ENCODE measurements around the gene MDK.

The MDK gene, protein sequence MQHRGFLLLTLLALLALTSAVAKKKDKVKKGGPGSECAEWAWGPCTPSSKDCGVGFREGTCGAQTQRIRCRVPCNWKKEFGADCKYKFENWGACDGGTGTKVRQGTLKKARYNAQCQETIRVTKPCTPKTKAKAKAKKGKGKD

DNA sequence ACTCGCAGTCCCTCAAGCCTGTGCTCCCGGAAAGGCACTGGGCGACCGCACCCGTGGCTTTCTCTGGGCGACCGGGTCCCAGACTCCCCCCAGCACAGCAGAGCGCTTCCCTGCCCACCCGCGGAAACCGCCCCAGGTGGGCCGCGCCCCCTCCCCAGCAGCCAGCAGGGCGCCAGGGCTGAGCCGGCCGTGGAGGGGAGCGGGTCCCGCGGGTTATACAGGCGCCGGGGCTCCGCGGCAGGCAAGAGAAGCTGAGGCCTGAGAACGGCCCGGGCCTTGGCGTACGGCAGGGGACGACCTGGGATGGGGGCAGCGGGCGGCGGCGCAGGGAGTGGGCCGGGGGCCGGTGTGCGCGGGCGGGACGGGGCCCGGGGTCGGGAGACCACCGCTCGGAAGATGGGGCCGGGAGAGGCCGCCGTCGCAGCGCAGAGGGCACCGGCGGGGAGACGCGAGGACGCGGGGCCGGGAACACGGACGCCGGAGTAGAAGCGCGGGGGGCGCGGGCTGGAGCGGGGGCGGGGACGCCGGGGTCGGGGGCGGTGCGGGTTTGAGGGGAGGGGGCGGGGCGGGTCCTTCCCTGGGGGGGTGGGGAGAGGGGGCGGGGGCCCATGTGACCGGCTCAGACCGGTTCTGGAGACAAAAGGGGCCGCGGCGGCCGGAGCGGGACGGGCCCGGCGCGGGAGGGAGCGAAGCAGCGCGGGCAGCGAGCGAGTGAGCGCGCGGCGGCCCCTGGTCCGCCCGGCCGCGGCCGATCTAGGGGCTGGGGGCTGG is at the start of gene MDK:
Gene MDK (plus strand): TSS at position 622 of the 771 bp plus-strand sequence. CDS start 389 bp downstream, outside the sequence.
- DNase-seq = no peak

DNA sequence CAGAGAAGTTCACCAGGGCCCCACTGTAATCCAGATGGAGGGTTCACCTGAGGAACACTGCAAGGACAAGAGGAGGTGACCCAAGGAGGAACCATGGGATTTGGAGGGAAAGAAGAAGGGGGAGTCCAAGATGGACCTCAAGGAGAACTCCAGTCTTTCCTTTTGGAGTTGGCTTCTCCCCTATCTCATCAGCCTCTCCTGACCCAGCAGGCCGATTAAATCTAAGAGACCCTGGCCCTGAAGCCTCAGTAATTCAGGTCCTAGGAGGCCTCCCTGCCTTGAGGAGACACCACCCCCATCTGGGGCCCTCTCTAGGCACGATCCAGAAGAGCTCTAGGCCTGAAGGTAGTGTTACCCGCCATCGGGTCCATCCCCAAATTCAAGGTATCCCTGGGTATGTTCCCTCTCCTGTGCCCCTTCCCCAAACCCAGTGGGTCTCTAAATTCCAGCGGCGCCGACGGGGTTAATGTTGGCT is 49.3 kb upstream of the MDK start:
- no peak for DNase-seq

DNA sequence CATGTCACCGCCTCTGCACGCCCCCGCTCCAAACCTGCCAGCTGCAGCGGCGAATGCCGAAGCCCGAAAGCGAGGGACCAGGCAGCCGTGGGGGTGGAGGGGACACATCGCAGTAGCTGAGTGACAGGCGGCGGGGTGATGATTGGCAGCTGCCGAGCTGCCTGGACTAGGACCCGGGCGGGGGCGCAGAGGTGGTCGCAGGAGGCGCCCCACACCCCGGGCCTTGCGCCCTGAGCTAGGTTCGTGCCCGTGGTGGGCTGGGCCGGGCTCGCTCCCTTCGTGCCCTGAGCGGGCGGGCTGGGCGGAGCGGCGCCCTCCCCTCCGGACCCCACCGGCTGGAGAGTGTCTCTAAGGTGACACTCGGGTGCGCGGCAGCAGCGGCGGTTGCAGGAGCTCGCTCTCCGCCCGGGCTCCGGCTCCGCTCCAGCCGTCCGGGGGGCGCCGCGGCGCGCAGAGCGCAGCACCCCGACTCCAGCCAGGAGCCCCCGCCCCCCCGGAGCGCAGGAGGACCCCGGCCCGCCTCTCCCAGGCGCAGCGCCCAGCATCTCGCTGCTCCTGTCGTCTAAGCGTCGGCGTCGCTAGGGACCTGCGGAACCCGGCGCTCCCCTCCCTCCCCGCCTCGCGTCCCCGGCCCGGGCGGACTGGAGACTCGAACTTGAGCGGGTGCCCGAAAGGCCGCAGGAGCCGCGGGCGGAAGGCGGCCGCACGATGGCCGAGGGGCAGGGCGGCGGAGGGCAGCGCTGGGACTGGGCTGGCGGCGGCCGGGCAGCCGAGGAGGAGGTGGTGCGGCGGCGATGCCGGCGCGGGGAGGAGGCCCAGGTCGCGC is 48.7 kb upstream of the MDK start:
- no peak for DNase-seq

DNA sequence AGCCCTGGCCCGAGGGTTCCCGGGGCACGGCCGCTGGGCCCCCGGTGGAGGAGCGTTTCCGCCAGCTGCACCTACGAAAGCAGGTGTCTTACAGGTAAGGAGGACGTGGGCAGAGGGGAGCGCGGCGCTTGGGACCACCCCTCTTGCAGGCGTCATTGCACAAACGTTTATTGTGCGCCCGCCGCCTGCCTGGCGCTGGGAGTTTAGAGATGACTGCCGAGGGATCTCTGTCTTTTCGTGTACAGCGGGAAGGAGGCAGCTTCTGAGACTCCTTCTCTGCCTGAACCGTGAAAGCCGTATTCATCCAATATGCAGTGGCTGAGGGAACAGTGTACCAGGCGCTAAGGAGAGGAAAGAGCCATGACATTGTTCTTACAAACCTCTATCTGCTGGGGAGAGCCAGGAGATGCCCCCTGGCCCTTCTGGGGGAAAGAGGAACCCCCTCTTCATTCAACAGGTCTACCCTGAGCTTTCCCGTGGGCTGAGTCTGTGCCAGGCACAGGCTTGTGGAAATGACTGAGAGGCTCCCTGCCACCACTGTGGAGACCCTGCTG is 48.0 kb upstream of the MDK start:
- peak; percentile 21 for DNase-seq

DNA sequence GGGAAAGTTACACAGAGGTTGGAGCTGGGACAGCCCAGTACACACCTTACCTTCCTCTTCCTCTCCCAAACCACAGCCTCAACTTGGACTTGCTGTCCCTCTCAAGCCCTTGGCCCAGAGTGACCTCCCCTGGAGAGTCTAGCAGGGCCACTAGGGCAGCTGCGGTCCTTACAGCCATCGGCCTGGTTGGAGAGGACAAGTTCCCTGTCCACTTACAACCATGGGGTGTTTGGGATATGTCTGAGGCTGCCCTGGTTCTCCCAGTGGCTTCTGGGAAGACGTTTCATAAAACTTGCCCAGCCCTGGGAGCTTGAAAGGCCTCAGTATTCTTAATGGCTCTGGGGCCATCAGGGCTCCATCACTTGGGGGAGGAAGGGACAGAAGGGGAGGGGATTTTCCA is 47.3 kb upstream of the MDK start:
- DNase-seq = no peak

DNA sequence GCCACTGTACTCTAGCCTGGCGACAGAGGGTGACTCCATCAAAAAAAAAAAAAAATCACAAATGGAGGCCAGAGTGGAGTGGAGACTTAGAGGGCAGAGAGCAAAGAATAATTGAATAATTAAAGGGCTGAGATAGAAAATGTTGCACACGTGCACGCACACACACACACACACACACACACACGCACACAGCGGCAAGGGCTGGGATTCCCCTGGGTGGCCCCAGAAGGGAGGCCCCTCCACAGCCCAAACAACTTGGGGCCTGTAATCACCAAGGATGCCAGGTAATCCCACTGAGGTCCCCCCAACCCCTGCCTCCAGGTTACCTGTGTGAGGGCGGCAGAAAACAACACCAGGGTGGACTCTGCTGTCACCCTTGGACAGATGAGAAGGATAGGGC is 46.2 kb upstream of the MDK start:
- DNase-seq = no peak

DNA sequence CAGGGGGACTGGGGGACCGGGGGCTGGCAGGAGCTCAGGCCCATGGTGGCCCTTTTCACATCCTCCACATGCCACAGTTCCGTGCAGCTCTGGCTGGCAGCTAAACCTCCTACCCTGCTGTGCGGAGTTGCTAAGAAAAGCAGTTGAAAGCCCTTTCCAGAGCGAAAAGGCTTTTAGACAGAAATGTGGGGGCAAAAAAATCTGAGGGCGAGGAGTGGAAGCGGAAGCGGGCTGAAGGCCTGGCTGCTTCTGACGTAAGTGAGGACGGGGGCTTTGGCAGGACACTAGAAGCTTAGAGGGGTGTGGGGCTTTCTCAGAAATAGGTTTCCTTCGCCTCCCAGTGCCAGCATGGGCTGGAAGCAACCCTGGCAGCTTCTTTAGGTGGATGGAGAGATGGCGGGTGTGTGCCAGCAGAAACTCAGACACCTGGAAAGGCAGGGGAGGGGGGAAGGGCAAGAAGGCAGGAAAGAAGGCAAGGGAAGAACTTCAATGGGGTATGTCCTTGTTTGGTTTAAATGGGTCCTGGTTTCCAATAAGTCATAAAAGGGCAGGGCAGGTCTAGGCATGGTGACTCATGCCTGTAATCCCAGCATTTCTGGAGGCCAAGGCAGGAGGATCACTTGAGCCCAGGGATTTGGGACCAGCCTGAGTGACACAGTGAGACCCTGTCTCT is 45.4 kb upstream of the MDK start:
- DNase-seq = peak; percentile 79

DNA sequence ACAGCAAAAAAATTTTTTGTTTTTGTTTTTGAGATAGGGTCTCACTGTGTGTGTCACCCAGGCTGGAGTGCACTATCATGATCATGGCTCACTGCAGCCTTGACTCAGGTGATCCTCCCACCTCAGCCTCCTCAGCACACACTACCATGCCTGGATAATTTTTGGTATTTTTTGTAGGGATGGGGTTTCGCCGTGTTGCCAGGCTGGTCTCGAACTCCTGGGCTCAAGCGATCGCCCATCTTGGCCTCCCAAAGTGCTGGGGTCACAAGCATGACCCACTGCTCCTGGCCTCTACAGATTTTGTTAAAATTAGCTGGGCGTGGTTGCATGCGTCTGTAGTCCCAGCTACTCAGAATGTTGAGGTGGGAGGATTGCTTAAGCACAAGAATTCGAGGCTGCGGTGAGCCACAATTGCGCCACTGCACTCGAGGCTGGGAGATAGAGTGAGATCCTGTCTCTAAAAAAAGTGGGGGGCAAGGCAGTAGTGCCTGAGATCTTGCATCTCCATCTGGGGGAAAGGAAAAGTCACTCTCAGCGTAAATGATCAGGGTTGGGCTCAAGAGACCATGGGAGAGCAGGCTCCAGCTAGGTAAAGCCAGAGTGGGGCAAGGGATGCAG is 44.8 kb upstream of the MDK start:
- DNase-seq = peak; percentile 98

DNA sequence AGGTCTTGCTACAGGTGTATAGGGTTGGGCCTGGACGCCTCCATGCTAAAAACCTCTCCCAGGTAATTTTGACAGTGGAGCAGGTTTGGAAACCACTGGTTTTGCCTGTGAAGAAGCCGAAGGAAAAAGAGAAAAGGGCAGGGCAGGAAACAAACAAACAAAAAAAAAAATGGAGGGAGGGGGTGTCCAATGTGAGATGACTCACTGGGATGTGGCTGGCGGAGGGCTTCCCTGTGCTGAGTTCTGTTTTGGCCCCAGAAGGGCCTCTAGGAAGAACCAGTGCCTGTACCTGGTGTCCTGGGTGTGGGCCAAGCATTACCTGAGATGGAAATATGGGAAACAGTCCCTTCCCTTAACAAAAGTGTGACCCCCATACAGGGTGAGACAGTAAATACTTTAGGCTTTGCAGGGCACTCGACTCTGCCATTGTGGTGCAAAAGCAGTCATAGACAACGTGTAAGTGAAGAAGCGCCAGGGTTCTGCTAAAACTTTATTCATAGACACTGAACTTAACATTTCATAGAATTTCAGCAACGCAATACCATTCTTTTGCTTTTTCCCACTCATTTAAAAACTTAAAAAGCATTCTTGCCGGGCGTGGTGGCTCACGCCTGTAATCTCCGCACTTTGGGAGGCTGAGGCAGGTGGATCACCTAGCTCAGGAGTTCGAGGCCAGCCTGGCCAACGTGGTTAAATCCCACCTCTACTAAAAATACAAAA is 43.7 kb upstream of the MDK start:
- no peak for DNase-seq

DNA sequence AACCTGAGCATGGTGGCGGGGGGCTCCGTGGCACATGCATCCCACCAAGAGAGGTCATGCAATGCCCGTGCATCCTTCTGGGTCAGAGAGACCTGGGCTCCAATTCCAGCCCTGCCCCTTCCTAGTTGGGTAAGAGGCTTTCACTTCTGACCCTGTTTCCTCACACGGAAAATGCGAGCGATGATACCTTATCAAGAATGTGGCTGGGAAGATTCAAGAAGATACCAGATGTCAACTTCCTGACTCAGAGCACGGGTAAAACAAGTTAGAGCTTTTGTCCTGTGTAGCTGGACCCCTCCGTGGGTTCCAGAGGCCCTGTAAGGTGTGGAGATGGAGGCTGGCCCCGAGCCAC is 42.9 kb upstream of the MDK start:
- DNase-seq = peak; percentile 19

DNA sequence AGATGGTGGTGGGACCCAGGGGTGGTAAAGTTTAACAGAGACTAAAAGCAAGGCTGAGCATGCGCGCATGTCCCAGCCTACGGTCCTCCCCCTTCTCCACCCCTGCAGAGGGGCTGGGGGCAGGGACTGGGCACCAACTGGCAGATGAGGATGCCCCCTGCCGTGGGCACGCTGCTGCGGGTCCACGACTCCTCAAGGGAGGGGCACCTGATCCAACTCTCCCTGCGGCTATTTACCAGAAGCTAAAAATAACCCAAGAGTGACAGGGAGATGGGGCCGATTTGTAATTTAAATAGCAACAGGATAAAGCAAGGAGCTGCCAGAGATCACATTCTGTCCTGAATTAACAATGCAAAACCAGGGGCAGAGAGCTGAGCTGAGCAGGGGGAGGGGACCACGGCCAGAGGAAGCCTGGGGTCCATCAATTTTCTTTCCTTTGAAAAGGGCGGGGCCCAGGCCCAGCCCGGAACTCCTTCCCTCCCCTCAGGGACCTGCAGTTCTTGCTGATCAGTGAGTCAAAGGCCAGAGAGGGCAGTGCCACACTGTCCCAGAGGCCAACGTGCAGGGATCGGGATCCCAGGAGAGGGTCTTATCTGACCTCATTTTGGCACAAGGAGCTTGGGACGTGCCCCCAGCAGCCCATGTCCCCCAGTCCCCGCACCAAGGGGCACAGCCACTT is 42.3 kb upstream of the MDK start:
- DNase-seq = no peak

DNA sequence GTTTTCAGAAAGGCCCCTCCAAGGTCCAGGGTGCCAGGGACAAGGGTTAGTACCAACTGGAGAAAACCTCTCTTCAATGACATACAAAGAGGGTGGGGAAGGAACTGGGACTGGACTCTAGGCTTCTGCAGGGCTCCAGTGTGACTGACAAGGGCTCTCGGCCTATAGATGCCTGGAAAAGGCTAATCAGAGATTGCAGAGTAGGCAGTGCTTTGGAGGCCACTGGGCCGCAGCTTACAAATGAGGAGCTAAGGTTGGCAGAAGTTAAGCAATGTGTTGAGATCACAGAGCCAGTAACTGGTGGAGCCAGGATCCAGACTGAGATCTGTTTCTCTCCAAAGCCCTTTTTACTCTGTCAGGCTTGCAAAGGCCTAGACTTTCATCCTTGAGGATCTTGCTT is 41.7 kb upstream of the MDK start:
- peak; percentile 61 for DNase-seq

DNA sequence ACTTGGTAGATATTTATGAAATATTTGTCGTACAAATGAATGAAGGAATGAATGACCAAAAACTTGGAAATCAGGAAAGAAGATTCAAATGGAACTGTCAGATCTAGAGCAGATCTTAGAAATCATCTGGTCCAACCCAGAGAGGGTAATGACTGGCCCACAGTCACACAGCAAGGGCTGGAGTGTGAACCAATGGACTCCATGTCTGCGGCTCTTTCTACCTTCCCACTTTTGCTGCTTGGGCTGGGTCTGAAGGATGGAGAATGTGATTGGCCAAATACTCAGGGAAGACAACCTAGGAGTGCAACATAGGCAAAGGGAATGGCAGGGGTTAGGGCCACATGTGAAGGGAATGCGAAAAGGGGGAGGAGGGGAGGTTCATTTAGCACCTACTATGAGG is 40.0 kb upstream of the MDK start:
- DNase-seq = no peak

DNA sequence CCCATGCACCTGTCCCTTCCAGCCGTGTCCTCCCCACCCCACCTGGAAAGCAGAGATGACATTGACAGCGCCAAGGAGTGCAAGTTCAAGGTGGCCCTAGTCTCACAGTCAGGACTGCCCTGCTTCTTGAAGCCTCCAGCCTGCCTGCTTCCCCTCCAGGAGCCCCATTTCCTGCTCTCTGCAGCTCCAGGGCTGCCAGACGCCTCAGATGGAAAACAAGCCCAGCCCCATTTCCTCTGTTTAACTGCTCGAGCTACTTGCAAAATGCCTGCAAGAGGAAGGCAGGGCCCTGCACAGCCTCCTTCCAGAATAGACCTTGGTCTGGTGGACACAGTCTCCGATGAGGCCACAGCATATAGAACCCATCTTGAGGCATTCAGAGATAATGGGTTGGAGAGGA is 39.2 kb upstream of the MDK start:
- peak; percentile 74 for DNase-seq

DNA sequence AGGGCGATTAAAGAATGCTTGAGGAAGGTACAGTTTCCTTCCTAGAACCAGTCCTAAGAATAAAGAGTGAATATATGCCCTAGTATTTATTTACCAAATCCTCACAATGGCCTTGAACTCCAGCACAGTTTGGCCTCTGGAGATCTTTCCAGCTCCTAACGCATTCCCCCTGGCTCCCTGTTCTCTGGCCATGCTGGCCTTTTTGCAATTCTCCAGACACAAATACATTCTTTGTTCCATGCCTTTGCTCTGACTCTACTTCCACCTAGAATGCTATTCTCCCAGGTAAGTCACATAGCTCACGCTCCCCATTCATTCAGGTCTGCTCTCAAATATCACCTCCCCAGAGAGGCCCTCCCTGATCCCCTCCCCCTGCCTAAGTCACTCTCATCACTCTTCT is 37.9 kb upstream of the MDK start:
- no peak for DNase-seq

DNA sequence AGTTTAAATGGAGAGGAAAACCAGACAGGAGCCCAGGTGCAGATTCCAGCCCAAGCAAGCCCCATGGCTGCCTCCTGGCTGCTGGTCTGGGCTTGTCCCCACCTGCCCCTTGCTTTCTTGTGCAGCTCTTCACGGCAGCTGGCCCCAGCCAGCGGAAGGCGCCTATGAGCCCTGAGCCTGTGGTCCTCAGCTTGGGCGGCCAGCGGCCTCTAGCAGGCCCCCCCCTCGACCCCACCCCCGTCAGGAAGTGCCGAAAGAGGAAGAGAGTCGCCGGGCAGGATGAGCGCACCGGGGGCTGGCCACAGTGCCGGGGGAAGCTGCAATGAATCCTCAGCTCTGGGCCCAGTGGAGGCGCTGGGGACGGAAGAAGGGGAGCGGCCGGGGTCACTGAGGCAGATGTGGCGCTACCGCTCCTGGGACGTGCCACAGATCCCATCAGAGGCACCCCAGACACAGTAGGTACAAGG is 36.3 kb upstream of the MDK start:
- DNase-seq = peak; percentile 77

DNA sequence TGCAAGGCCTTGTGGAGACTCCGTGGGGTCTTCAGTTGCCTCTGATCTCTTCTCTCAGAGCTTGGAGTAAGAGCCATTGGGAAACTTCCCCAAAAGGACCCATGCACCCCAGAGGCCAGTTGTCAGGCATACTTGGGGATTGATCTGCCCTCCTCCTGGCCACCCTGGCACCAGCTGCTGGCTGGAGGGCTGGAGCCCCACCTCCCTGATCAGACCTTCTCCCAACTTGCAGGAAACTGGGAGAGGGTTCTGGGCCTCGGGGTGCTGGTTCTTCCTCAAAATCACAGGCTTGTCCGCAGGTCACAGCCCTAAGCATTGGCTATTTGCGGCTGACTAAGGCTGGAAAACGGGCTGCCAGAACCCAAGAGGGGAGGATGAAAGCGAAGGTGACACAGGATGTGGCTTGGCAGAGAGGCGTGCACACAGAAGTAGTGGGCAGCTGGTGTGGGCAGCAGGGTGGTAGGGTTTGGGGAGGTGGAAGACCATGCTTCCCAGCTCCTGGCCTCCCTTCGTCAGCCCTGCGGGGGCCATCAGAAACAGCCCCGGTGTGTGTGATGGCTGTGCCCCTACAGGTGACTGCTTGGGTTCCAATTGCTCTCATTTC is 35.5 kb upstream of the MDK start:
- peak; percentile 43 for DNase-seq

DNA sequence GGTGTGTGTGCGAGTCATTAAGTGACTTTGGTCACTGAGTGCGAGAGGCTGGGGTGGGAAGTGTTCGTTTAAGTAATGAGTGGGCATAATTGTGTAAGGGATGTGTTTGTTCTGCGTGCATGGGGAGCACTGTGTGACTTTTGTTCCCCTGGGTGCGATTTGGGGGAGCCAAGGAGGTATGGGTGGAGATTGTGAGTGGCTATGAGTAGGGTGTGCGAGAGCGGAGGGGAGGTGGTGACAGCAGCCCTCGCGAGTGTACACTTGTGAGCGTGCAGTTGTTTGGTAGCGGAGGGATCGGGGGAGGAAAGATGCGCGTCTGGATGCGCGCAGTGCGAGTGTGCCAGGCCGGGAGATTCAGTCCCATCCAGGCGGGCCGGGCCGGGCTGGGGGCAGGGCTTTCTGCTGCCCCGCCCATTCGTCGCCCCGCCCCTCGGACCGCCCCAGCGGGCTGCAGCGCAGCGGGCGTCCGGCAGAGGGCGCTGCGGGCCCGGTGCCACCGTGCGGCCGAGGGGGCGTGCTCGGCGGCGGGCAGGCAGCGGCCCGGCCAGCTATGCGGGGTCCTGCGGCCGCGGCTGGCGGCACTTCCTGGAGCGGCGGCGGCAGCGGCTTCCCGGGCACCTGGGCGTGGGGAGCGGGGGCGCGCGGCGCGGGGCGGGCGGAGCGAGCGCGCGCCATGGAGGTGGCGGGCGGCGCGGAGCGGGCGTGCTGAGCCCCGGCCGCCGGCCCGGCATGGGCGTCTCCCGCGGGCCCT is 34.4 kb upstream of the MDK start, which contains the start of gene DGKZ:
Gene DGKZ (plus strand): TSS at position 578 of the 751 bp plus-strand sequence. CDS start 197 bp downstream, outside the sequence.
- DNase-seq = peak; percentile 81

DNA sequence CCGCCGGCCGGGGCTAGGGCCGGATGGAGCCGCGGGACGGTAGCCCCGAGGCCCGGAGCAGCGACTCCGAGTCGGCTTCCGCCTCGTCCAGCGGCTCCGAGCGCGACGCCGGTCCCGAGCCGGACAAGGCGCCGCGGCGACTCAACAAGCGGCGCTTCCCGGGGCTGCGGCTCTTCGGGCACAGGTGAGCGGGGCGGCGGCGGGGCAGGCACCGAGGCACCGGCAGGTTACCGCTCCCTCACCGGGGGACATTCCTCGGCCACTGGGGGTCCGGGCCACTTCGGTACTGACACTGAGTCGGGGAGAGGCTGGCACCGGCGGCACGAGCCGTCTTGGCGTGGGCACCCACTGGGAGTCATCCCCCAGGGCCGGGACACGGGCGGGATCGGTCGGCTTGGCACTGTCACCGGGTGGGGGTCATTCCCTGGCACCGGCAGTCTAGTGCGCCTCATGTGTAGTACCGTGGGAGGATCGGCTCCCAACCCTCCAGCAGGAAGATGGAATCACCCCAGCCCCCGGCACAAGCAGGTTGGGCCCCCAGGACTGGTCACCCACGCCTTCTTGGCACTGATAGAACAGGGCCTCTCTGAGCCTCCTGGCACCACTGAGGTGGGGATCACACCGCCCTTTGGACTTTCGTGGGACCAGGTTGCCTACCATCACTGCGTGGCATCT is 33.7 kb upstream of the MDK start:
- DNase-seq = no peak
